DMS 273 (cell line): ENCODE data around the gene KIAA1328.

Source experiments
- DNase-seq: peaks from one replicate; lab custom pipeline; 2025; ENCODE audit not compliant: unreplicated experiment; lab: John Stamatoyannopoulos, UW

The KIAA1328 gene

GRCh38 chr18:37274309-37275236 is 445.6 kb downstream of the KIAA1328 start:
- DNase-seq = no peak

DNA sequence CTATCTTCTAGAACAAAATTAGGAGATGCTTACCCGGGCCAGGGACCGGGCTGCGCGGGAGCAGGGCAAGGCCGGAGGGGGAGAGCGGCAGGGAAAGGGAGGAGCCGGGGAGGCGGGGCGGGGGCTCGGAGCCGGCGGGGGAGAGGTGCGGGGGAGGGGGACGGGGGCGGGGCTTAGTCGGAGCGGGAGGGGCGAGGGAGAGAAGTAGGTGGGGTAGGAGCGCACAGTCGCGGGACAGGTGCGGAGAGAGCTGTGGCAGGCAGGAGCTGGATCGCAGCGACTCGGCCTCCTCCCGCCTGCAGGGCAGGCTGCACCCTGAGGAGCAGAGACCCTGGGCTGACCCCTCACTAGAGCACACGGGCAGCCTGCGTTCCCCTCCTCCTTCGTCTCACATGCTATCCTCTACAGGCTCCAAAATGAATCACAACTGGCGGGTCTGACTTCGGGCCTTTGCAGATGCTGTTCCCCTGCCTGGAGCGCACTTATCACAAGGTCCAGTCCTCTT is 446.4 kb downstream of the KIAA1328 start:
- DNase-seq = no peak

GRCh38 chr18:37276111-37276890 is 447.4 kb downstream of the KIAA1328 start:
- DNase-seq = no peak

GRCh38 chr18:37277804-37278203 is 448.9 kb downstream of the KIAA1328 start:
- DNase-seq = no peak
